ENCODE results near the gene GAPDHS. TPM values are rescaled to one million over a fixed set of nuclear protein-coding genes. Genes with fewer than 3 reads are reported as not detected.

The GAPDHS gene
- polyA plus RNA-seq, 1 of the 3 experiments (the other 2 are of a cell fraction) = not detected

DNA sequence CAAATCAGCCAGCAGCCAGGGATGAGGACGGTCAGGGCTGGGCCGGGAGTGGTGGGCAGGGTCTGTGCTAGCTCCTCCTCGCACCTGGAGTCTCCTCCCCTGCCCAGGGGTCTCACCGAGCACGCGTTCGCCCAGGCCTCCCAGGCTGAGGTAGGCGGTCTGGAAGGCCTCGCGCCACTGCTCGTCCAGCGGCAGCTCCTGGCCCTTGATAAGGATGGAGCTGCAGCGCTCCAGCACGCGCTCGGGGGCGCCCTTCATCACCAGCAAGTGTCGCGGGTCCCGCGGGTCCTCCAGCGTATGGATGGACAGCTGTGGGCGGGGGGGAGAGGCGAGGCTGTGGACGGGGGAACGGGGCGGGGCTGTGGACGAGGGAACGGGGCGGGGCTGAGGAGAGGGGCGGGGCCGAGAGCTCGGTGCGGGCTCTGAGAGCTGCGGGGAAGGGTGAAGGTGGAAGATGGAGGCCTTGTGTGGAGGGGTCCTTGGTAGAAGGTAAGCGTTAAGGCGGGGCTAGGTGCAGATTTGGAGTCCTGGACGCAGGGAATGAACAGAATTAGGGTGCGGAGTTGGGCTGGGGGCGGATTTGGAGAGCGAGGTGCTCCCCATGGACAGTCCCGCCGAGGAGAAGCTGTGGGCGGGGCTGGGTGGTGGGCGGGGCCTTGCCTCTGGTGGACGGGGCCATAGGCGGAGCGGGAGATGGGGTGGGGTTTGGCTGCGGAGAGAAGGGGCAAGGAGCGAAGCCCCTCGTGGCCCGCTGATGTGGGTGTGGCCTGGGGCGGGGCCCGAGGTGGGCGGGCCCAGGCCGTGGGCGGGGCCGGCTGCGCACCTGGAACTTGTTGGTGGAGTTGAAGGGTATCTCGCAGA, 24.5 kb downstream of the GAPDHS start:
- Histone ChIP-seq H3K79me2 (ENCODE audit: insufficient read depth) (no peaks in the 10 kb centered on the region), H3K4me1 (ENCODE audit: control insufficient read depth in 1 of 2, insufficient read depth in 2 of 2, low read depth in 1 of 2, low read length in 1 of 2) (peaks cover 0 to 11% of the 10 kb centered on the region in 2 experiments; a peak in 1 of 4 replicates), H4K20me1 (ENCODE audit: insufficient read depth) (no peaks in the 10 kb centered on the region), H3K9ac (no peak overlapping the region), H3F3A (replicated peaks; ENCODE audit: insufficient read depth) (no peaks in the 10 kb centered on the region), H3K27ac (ENCODE audit: low read depth in 2 of 2, low read length in 1 of 2) (no peak overlapping the region), H2AFZ (ENCODE audit: low read depth) (no peak overlapping the region), H3K36me3 (replicated peaks in 1 of 2; ENCODE audit: control insufficient read depth in 1 of 2, insufficient read depth in 2 of 2, low read length in 1 of 2) (no peaks in the 10 kb centered on the region), H3K27me3 (ENCODE audit: insufficient read depth) (peaks cover 43% of the 10 kb centered on the region), H3K9me2 (no peaks in the 10 kb centered on the region), H3K4me2 (peak overlapping the region; percentile 62; the same call in 1 of the 2 replicates), H3K9me3 (no peaks in the 10 kb centered on the region), H3K4me3 (ENCODE audit: low read depth in 2 of 2, low read length in 1 of 2) (peak overlapping the region; percentile 37 to 43; a peak in 3 of 4 replicates)
- POLR2A ChIA-PET = interaction anchor here (1.0 to 1.2 kb wide), 3 partner anchors 86 to 144 kb away, joined by 3 to 5 read pairs (median 4); partner anchors contain the start of gene COX6B1
- 3% methylated on average over 31 of the region's 60 CpGs for WGBS (ENCODE audit: low lambda C conversion rate)
- peak; percentile 96 for DNase-seq
- TF ChIP-seq NRF1 (IDR thresholded peaks at IDR 0.05; ENCODE audit: low read depth, low read length) = peak; percentile 25; the same call in 1 of the 2 replicates
- TF ChIP-seq FOSL2 (IDR thresholded peaks at IDR 0.05; ENCODE audit: borderline replicate concordance, low read depth) = no peak
- CTCF ChIA-PET = interaction anchor here (0.9 to 3.9 kb wide), 6 partner anchors 10 to 56 kb away, joined by 4 to 20 read pairs (median 5); partner anchors contain the start of gene HAUS5

DNA sequence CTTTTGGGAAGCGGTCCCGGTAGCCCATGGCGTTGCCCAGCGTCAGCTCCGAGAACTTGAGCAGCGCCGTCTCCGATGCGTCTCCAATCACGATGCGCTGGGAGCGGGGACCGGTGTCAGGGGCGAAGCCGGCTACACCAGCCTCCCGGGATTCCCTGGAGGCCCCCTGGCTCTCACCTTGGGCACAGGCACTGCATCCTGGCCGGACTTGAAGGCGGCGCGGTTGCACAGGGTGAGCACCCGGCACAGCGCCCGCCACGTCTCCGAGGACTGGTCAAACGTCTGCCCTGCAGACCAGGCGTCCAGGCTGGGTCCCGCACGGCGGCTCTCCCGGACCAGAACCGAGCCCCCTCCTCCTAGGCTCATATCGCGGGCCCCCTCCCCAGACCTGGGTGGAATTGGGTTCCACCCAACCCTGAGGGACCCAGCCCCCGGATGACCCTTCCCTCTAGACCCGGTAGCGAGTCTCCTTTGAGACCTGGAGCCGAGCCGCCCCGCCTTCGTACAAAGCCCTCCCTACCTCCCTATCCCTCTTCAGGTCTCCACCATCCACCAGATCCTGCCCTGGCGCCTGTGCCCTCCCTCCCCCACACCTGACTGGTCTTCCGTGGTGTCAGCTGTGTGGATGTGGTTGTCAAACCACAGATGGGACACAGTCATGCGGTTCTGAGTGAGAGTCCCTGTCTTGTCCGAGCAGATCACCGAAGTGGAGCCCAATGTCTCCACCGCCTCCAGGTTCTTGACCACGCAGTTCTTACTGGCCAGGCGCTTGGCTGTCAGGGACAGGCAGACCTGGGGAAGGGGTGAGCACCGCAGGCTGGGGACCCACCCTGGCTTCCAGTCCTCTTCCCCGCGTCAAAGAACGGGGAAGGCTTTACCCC, 25.4 kb downstream of the GAPDHS start:
- H3K4me3 ChIP-seq (ENCODE audit: low read depth in 2 of 2, low read length in 1 of 2) = peak overlapping the region; percentile 37 to 43; a peak in 3 of 4 replicates
- H3K4me2 ChIP-seq = peak overlapping the region; percentile 62; the same call in 1 of the 2 replicates
- ChIA-PET POLR2A (interaction anchor here (1.0 to 1.2 kb wide), 3 partner anchors 85 to 144 kb away, joined by 3 to 5 read pairs (median 4); partner anchors contain the start of gene COX6B1), CTCF (interaction anchor here (0.7 to 3.9 kb wide), 7 partner anchors 10 to 52 kb away, joined by 3 to 20 read pairs (median 5); no protein-coding TSS in a partner anchor)
- no peaks in the 10 kb centered on the region for H3F3A ChIP-seq (replicated peaks; ENCODE audit: insufficient read depth)
- TF ChIP-seq GATA2 (CRISPR knock-in tag; IDR thresholded peaks at IDR 0.05) (no peak), JUND (IDR thresholded peaks at IDR 0.05) (no peak), FOXM1 (IDR thresholded peaks at IDR 0.05; ENCODE audit: low read depth) (no peak), FOSL2 (IDR thresholded peaks at IDR 0.05; ENCODE audit: borderline replicate concordance, low read depth) (no peak), IRF3 (IDR thresholded peaks at IDR 0.05; ENCODE audit: low read depth, low read length) (no peak), PBX3 (IDR thresholded peaks at IDR 0.05) (no peak), RXRA (IDR thresholded peaks at IDR 0.05; ENCODE audit: borderline replicate concordance, low read depth) (no peak), GABPA (IDR thresholded peaks at IDR 0.05; ENCODE audit: low read depth) (no peak), TAF1 (IDR thresholded peaks at IDR 0.05; ENCODE audit: borderline replicate concordance, low read depth, low read length) (no peak), RFX5 (IDR thresholded peaks at IDR 0.05; ENCODE audit: low read length) (no peak), SMC3 (IDR thresholded peaks at IDR 0.05; ENCODE audit: low read depth, low read length) (no peak), FOXJ3 (CRISPR knock-in tag; IDR thresholded peaks at IDR 0.05) (no peak), MEF2A (IDR thresholded peaks at IDR 0.05; ENCODE audit: borderline replicate concordance, low read depth) (no peak), SIN3A (IDR thresholded peaks at IDR 0.05; ENCODE audit: borderline replicate concordance, low read depth, low read length) (no peak), NFIC (IDR thresholded peaks at IDR 0.05; ENCODE audit: borderline replicate concordance) (no peak), CTCF (IDR thresholded peaks at IDR 0.05) (no peak)
- TF ChIP-seq, protein P1, sequence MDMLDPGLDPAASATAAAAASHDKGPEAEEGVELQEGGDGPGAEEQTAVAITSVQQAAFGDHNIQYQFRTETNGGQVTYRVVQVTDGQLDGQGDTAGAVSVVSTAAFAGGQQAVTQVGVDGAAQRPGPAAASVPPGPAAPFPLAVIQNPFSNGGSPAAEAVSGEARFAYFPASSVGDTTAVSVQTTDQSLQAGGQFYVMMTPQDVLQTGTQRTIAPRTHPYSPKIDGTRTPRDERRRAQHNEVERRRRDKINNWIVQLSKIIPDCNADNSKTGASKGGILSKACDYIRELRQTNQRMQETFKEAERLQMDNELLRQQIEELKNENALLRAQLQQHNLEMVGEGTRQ (IDR thresholded peaks at IDR 0.05; ENCODE audit: borderline replicate concordance, low read depth, low read length) = no peak
- TF ChIP-seq, protein P2, sequence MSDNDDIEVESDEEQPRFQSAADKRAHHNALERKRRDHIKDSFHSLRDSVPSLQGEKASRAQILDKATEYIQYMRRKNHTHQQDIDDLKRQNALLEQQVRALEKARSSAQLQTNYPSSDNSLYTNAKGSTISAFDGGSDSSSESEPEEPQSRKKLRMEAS (IDR thresholded peaks at IDR 0.05; ENCODE audit: low read depth) = no peak
- H3K9me2 ChIP-seq = no peaks in the 10 kb centered on the region
- DNase-seq = no peak
- H3K27ac ChIP-seq (ENCODE audit: low read depth in 2 of 2, low read length in 1 of 2) = no peak overlapping the region
- peaks cover 51% of the 10 kb centered on the region for H3K27me3 ChIP-seq (ENCODE audit: insufficient read depth)
- 14% methylated on average over 37 of the region's 53 CpGs for WGBS (ENCODE audit: low lambda C conversion rate)
- H4K20me1 ChIP-seq (ENCODE audit: insufficient read depth) = no peaks in the 10 kb centered on the region
- no peaks in the 10 kb centered on the region for H3K9me3 ChIP-seq
- no peak overlapping the region for H3K9ac ChIP-seq
- H3K4me1 ChIP-seq (ENCODE audit: control insufficient read depth in 1 of 2, insufficient read depth in 2 of 2, low read depth in 1 of 2, low read length in 1 of 2) = peaks cover 0 to 11% of the 10 kb centered on the region in 2 experiments; a peak in 1 of 4 replicates
- H2AFZ ChIP-seq (ENCODE audit: low read depth) = no peak overlapping the region
- no peaks in the 10 kb centered on the region for H3K36me3 ChIP-seq (replicated peaks in 1 of 2; ENCODE audit: control insufficient read depth in 1 of 2, insufficient read depth in 2 of 2, low read length in 1 of 2)
- H3K79me2 ChIP-seq (ENCODE audit: insufficient read depth) = no peaks in the 10 kb centered on the region
